D341Med (cell line): Measurements from ENCODE around the gene WDR37.
"Not testable (repeated sequence)": the region's sequence is repeated elsewhere in the genome, so short reads cannot be mapped to it uniquely, and the experiment has no call there.

Experiments used
- DNase-seq: peaks from one replicate; pipeline ENCODE4 v3.0.0; 2012; ENCODE audit warnings: low spot score

Gene WDR37

DNA sequence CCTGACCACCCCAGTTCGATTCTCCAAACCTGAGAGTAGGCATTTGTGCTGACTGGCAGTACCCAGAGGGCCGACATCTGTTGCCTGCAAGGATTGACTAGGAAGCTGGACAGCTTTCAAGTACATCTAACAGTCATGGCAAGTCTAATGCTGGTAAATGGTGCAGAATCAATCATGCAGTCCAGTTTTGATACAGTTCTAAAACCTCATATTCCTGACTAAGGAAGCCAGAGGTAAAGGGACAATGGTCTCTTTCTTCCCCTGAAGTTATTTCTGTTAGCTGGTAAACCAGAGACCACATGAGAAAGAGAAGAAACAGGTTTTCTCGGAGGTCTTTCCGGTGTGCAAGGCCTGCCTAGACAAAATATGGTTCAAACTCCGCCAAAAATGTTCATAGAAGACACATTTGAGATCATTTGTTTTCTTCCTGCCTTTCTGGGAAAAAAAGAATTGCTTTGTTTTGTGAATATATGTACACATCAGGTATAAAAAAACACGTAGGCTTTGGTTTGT lies 97.1 kb downstream of the WDR37 start:
- no peak for DNase-seq

DNA sequence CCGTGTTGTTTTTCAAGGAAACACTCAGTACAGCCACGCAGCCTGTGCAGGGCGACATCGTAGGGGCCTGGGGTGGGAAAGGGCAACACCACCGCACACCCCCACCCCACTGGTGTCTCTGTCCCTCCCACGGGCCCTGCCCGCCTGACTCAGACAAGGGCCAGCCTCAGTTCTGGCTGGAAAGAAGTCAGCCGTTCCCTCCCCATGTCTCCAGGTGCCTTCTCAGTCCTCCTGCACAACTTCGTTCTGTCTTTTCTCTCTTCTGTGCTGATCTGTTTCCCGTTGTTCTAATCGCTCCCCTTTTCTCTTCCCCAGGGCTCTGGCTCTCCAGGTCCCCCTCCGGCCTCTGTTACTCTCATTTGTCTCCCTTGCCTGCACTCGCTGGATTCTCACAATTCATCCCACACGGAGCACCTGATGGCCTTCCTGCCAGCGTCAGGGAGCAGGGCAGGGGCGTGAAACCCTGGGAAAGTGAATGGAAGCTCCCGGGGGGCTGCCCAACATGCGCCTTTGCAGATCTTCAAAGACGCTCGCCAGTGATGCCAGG lies 97.7 kb downstream of the WDR37 start:
- no peak for DNase-seq

DNA sequence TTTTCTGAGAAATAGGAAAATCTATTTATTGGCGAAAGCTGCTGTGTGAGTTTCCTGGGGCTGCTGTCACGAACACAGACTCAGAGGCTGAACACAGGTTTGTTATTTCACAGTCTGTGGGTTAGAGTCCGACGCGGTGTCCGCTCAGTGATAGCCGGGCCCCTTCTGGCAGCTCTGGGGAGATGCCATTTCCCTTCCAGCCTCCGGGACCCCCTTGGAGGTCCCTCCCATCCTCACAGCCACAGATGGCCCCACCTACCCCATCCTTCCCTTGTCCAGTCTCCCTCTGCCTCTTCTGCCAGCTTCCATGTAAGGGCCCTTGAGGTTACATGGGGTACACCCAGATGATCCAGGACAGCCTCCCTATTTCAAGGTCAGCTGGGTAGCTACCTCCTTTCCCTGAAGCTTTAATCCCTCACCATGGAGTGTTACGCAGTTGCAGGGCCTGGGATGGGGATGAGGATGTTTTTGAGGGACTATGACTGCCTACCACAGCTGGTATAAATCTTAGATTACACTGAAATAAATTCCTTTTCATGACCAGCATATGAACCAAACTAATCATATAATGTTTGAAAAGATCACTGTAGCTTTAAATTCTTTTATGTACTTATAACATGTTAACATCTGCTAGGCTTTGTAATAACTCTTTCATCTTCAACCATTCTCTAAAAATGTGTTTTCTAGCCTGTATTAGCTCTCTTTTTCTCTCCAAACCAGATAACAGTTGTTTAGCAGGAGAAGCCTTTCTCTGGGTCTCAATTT lies 98.5 kb downstream of the WDR37 start:
- DNase-seq = no peak

DNA sequence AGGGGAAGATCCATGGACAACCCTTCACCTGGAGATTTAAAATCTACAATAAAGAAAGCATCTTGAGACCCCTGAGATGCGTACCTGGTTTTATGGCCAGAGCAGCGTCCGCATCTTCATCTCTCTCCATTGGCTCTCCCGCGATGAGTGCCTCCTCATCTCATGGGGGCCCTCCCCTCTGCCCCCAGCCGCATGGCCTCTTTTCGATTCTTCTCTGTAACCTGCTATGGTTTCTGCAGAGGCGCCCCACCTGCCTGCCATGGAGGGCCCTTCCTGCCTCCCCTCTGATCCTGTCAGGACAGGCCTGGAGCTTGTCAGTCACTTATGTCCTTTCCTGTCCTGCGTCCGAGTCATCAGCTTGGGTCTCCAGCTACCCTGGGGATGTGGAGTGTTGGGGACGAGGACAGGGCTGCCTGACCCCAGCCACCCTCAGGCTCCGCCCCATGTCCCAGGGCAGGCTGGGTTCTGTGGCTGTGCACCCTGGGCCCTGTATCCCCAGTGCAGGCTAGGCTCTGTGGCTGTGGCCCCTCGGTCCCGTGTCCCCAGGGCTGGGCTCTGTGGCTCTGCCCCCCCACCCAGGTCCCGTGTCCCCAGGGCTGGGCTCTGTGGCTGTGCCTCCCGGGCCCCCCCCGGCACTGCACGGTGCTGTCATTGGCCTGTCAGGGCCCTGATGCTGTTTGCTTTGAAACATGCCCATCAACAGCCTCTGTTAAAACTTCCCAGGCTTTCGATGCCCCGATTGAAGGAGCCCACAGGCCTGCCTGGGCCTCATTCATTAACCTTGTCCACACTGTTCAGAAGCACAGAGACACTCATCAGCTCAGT lies 99.8 kb downstream of the WDR37 start:
- peak; percentile 17 for DNase-seq

DNA sequence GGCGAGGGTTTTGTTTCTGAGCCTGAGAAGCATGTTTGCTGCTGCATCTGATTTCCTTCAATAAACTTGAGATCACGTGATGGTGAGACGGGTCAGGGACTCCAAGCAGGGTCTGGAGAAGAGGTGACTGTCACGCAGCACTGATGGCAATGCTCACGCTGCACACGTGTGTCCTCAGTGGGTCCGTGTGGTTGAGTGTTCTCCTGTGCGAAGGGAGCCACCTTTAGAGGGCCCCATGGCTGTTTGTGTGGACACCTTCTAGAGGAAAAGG lies 100.4 kb downstream of the WDR37 start:
- DNase-seq = peak; percentile 17

DNA sequence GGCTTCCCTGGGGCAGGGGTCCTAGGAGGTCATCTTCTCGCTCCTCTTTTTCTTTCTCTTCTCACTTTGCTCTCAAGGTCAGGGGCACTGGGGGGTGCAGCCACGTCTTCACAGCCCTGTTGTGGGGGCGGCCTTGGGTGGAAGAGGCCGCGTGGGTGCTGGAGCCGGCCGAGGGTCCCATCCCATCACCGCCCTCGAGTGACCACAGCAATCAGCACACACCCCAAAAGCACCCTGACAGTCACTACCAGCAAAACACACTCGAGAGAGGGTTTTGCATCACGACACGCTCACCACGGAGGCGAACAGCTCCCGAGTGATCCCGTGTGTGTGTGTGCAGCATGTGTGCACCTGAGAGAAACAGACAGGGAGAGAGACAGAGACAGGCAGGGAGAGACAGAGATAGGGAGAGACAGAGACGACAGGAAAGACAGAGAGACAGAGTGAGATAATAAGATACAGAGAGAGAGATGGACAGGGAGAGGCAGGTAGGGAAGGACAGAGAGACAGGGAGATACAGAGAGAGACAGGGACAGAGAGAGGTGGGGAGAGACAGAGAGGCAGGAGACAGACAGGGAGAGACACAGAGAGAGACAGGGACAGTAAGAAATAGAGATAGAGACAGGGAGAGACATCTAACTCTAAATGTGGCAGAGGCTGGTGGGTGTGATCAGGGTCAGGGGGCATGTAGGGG lies 100.9 kb downstream of the WDR37 start:
- DNase-seq = peak; percentile 15

DNA sequence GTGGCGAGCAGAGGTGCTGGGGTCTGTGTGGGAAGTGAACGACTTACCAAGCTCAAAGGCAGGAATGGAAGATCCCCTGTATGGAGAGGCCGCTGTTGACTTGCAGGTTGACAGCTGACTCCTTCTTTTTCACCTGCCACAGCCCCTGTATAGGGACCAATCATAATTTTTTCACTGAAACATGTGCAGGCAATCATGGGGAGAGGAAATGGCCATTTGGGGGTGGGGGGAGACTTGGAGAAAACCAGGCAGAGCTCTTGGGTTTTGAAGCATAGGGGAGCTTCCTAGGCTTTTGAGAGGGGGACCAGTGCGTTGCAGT lies 101.4 kb downstream of the WDR37 start:
- no peak for DNase-seq

DNA sequence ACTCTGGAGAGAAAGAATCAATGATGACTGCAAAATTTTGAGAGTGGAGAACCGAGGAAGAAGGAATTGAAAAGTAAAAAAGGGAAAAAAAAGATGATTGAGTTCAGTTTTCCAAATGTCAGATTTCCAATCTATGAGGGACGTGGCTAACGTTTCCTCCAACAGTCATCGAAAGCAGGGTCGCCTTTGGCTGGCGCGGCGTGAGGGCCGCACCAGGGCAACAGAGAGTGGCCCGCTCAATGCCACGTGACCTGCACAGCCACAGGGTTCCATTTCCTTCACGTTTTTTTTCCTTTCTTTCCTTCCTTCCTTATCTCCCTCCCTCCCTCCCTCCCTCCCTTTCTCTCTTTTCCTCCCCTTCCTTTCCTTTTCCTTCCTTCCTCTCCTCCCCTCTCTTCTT lies 101.9 kb downstream of the WDR37 start:
- DNase-seq = no peak

DNA sequence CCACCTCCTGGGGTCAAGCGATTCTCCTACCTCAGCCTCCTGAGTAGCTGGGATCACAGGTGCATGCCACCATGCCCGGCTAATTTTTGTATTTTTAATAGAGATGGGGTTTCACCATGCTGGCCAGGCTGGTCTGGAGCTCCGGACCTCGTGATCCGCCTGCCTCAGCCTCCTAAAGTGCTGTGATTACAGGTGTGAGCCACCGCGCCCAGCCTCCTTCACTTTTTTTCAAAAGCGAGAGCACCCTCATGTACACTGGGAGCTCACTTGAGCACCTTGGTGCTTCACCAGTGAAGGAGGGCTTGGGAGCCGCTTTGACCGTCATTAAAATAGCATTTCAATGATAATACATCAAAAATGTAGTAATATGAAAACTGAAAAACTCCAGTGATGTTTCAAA lies 102.4 kb downstream of the WDR37 start:
- not testable (repeated sequence) for DNase-seq

DNA sequence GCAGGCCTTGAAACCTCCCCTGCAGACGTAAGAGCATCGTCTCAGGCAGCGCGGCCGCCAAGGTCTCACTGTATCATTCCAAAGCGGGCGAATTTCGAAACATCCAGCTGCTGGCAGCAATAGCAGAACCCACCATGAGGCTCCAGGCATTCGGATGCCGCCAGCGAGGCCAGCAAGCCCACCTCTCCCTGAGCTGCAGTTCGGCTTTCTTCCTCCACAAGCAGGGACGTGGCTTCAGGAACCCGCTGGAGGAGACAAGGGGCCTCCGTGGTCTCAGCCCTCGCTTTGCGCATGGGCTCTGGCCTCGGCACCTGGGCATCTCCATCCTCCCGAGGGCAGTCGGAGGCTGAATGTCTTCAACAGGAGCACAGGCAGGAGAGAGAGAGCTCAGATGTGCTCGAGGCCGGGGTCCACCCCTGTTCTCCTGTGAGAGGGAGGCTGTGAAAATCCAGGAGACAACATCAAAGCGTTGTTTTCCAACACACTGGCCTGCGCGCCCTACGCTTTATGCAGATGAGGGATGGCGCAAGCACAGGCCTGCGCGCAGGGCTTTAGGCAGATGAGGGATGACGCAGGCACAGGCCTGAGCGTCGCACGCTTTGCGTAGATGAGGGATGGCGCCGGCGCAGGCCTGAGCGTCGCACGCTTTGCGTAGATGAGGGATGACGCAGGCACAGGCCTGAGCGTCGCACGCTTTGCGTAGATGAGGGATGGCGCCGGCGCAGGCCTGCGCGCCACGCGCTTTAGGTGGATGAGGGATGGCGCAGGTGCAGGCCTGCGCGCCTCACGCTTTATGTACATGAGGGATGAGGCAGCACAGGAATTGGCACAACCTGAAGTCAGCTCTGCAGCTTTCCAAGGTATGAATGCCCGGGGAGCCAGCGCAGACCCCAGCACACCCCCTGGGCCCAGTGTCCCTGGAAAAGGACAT lies 103.2 kb downstream of the WDR37 start:
- no peak for DNase-seq

DNA sequence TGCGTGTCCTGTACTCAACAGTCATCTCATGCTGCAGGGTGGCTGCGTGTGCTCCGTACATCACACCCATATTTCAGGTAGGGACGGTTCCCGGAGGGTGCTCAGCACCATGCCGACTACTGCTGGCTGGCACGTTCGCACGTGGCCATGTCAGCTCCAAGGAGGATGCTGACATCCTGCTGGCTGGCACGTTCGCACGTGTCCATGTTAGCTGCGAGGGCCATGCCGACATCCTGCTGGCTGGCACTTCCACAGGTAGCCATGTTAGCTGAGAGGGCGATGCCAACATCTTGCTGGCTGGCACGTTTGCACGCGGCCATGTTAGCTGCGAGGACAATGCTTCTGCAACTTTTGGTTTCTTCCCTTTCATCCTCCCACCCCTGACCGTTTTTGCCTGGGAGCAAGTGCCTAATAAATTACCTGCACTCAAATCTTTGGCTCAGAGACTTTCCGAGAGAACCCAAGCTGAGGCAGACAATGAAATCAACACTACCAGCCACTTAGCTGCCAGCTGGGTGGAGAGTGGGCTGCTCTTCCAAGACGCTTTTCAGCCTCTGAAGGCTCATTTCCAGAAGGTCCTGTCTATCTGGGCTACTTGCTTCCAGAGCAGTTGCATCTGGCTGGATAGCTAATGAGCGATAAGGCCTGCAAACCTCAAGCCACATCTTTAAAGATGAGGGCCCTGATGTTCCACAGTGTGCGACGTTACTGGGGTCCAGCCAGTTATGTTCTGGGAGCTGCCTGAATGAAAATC lies 104.6 kb downstream of the WDR37 start:
- peak; percentile 12 for DNase-seq

DNA sequence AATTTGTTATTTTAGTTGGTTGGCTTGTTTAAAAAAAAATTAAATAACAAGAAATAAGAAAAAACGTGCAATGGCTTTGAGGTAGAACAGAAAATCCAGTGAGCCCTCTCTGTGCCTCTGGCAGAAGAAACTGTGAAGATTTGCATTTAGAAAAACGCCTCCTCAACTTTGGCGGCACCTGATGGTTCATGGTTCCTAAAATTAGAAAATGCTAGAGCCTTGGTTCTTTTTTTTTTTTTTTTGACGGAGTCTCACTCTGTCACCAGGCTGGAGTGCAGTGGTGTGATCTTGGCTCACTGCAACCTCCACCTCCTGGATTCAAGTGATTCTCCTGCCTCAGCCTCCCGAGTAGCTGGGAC lies 105.1 kb downstream of the WDR37 start:
- DNase-seq = not testable (repeated sequence)

DNA sequence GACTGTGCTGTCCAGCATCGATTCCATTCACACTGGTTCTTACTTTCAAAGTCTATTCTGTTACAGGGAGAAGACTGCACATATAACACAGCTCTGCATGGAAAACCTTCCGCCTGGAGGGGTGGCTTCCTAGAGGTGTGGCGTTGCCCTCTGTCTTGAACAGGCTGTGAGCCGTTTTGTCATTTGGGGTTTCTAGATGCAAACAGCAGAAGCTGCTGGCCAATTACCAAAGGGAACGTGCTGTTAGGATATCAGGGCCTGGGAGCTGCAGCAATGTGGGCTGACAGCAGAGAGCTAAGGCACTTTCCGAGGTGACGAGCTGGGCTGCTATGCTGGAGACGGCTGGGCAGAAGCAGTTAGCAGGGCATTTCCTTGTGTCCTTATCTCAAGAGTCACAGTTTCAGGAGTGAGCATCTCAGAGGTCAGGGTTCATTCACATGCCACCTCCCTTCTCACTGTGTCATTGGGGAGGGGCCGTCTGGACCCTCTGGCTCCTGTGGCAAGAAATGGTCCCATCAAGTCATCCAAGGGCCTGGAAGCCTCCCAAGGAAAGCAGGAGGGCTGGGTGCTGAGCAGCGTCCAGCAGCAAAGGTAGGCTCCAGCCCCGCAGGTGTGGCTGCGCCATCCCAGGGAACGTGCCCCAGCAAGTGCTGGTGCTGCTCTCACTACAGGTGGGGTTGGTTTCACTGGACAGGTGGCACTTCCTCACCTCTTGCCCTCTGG lies 106.5 kb downstream of the WDR37 start:
- DNase-seq = no peak

DNA sequence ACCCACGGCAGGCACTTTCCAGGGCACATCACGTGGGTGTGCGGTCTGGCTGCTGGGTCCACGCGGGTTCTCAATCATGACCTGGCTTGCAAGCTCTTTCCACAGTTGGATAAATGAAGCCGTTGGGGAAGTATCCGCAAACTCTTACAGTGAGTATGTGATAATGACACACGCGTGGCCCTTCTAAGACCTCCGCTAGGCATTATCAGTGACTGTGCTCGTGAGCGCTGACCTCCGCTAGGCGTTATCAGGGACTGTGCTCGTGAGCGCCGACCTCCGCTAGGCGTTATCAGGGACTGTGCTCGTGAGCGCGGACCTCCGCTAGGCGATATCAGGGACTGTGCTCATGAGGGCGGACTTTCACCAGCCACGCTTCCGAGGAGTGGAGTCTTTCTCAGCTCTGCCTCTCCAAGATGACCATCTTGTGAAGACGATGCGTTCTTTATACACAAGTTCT lies 107.0 kb downstream of the WDR37 start:
- no peak for DNase-seq

DNA sequence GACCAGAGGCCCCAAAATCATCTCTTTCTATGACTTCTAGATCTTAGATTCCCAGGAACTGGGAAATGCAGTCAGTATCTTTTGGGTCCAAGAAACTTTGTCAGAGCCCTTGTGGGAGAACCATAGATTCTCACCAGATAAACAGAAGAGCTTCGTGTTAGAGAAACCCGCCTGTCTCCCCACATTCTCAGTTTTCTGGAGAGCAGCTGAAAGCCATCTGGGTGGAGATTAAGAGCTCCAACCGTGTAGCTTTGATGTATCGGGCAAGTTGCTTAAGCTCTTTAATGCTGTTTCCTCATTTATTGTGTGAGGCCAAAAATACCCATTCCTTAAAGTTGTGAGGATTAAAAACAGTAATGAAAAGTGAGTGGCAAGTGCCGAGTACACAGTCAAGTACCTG lies 107.6 kb downstream of the WDR37 start:
- DNase-seq = no peak

DNA sequence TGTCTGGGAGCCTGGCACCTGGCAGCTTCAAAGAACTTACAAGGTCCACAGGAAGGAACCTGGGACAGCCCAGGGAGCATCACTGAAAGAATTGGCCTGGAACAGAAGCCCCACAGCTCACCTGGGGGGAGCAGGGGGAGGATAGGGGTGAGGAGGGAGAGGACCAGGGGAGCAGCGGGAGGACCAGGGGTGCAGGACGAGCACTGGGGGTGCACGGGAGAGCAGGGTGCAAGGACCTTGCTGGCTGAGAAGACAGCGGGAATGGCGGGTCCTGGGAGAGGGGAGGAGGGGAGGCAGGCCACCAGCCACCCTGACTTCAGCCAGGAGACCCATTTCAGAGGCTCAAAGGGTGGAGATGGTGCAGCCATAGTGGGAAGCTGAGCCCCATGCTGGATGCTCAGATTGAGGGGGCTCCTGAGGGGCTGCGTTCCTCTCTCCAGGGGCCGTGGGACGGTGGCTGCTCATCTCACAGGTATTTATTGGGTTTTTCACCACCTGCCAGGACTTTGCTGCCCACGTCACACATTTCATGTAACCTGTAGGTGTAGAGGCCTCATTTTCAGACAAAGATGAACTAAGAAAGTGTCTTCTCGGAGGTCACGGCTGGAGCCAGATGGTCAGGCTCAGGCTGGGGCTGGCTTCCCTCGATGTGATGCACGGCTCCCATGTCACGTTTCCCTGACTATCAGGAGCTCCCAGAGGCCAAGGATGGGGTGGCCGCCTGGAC lies 110.1 kb downstream of the WDR37 start:
- DNase-seq = no peak

DNA sequence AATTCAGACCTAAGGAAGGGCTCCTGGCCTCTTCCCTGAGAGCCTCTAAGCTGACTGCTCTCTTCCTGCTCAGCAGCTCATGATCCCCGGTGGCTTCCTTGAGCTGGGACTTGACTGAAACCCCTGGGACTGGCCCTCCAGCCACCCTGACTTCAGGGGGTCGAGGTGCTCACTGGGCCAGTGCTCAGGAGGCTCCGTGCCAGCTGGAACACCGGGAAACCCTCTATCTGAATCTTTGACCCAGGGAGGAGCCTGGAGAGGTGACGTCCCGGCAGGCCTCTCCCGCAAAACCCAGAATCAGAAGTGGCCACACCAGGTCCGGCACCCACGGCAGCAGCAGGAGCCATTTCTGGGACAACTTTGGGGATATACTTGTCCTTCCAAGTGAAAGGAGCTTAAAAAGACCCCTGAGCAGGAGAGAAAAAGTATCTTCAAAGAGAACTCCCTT lies 110.7 kb downstream of the WDR37 start:
- DNase-seq = no peak

DNA sequence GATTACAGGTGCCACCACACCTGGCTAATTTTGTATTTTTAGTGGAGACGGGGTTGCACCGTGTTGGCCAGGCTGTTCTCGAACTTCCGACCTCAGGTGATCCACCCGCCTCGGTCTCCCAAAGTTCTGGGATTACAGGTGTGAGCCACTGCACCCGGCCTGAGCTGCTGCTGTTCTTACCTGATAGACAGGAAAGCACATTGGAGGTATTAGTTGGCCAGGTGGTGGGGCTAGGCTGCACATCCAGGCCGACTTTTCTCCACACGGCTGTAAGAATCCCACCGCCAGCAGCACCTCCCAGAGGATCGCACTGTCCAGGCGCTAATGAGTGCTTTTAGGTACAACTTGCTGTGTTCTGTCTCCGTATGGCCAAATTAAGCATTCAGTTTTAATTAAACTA lies 112.6 kb downstream of the WDR37 start:
- no peak for DNase-seq

DNA sequence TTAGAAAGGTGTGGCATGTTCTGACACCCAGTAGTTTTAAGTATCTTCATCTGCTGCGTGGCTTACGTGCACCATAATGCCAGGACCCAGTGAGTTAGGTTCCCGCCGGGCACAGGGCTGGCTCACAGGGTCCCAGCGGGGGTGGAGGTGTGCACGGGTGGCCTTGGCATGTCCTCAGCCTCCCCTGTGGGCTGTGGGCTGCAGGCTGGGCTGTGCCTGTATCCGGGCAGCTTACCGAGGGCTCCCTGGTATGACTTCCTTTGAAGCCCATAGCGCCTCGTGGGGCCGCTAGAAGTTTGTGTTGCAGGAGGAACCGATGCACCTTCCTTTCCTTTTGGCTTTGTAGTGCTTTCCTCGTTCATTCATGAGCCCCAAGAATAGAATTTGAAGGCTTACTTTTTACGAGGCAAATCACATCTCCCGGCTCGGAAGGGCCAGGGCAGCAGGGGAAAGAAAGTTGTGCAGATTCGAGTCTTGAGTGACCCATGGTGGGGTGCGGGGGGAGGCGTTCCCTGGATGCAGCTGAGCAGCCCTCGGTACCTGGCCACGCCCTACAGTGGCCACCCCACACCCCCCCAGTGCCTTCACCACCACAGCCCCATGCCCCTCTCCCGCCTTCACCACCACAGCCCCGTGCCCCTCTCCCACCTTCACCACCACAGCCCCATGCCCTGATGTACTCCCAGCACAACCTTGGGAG lies 113.2 kb downstream of the WDR37 start:
- no peak for DNase-seq
